Measurements from ENCODE around the gene ZNF598.
"Not testable (repeated sequence)": the region's sequence is repeated elsewhere in the genome, so short reads cannot be mapped to it uniquely, and the experiment has no call there.

ZNF598 gene

GRCh38 chr16:2034696-2035430, 25.2 kb upstream of the ZNF598 start:
- Mint-ChIP-seq H3K4me3 (no peak overlapping the region), H3K9me3 (no peaks in the 10 kb centered on the region), H3K36me3 (ENCODE audit: low read depth) (no peaks in the 10 kb centered on the region)

DNA sequence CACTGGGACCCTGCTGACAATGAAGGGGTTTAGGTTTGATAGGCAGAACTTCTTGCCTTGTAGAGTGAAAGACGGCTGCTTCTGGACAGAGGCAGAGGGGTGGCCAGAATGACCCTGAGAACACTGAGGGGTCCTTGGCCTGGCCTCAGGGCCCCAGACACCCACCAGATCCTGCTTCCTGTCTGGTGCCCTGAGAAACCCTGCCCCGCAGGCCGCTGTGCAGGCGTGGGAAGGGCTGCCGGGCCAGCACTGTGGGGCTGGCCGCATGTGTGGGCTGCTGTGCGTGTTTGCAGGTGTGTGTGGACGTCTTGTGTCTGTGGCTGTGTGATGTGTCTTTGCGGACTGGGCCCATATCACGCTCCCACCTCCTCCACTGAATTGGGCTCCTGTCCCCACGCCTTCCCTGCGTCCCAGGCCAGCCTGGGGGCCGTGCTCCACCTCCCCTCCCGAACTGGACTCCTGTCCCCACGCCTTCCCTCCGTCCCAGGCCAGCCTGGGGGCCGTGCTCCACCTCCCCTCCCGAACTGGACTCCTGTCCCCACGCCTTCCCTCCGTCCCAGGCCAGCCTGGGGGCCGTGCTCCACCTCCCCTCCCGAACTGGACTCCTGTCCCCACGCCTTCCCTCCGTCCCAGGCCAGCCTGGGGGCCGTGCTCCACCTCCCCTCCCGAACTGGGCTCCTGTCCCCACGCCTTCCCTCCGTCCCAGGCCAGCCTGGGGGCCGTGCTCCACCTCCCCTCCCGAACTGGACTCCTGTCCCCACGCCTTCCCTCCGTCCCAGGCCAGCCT, 24.5 kb upstream of the ZNF598 start:
- not testable (repeated sequence) for H3K27me3 Mint-ChIP-seq (ENCODE audit: low read depth, poor library complexity); H3K9me3 Mint-ChIP-seq; H3K27ac Mint-ChIP-seq; H3K36me3 Mint-ChIP-seq (ENCODE audit: low read depth); H3K4me3 Mint-ChIP-seq; DNase-seq
- peaks cover 34% of the 10 kb centered on the region for H3K4me1 Mint-ChIP-seq

More at GRCh38 chr16:2034696-2035430, 25.2 kb upstream of the ZNF598 start:
- DNase-seq, result no peak
- peaks cover 2% of the 10 kb centered on the region for H3K27me3 Mint-ChIP-seq (ENCODE audit: low read depth, poor library complexity)
- H3K27ac Mint-ChIP-seq, result peak overlapping the region; percentile 51
- TF ChIP-seq, protein P1, sequence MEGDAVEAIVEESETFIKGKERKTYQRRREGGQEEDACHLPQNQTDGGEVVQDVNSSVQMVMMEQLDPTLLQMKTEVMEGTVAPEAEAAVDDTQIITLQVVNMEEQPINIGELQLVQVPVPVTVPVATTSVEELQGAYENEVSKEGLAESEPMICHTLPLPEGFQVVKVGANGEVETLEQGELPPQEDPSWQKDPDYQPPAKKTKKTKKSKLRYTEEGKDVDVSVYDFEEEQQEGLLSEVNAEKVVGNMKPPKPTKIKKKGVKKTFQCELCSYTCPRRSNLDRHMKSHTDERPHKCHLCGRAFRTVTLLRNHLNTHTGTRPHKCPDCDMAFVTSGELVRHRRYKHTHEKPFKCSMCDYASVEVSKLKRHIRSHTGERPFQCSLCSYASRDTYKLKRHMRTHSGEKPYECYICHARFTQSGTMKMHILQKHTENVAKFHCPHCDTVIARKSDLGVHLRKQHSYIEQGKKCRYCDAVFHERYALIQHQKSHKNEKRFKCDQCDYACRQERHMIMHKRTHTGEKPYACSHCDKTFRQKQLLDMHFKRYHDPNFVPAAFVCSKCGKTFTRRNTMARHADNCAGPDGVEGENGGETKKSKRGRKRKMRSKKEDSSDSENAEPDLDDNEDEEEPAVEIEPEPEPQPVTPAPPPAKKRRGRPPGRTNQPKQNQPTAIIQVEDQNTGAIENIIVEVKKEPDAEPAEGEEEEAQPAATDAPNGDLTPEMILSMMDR (IDR thresholded peaks at IDR 0.05), result no peak
- H3K4me1 Mint-ChIP-seq, result peaks cover 40% of the 10 kb centered on the region

GRCh38 chr16:2033057-2033908, 23.7 kb upstream of the ZNF598 start:
- peak; percentile 62 for DNase-seq
- Mint-ChIP-seq H3K27me3 (ENCODE audit: low read depth, poor library complexity) (peaks cover 16% of the 10 kb centered on the region), H3K27ac (no peak overlapping the region), H3K9me3 (no peaks in the 10 kb centered on the region), H3K4me3 (no peak overlapping the region), H3K4me1 (peaks cover 32% of the 10 kb centered on the region), H3K36me3 (ENCODE audit: low read depth) (no peaks in the 10 kb centered on the region)
- TF ChIP-seq, protein P1 (IDR thresholded peaks at IDR 0.05), result no peak

- Mint-ChIP-seq H3K4me3 (no peak overlapping the region), H3K4me1 (peaks cover 26% of the 10 kb centered on the region), H3K27ac (no peak overlapping the region), H3K9me3 (no peaks in the 10 kb centered on the region), H3K27me3 (ENCODE audit: low read depth, poor library complexity) (peaks cover 24% of the 10 kb centered on the region), H3K36me3 (ENCODE audit: low read depth) (no peaks in the 10 kb centered on the region)
- DNase-seq, result no peak
- TF ChIP-seq, protein P1 (IDR thresholded peaks at IDR 0.05), result no peak
Observed at GRCh38 chr16:2032285-2033056, 22.9 kb upstream of the ZNF598 start.

- Mint-ChIP-seq H3K36me3 (ENCODE audit: low read depth) (no peaks in the 10 kb centered on the region), H3K27ac (no peak overlapping the region), H3K4me3 (no peak overlapping the region), H3K27me3 (ENCODE audit: low read depth, poor library complexity) (peaks cover 26% of the 10 kb centered on the region), H3K4me1 (peaks cover 25% of the 10 kb centered on the region), H3K9me3 (no peaks in the 10 kb centered on the region)
- TF ChIP-seq, protein P1 (IDR thresholded peaks at IDR 0.05), result no peak
- no peak for DNase-seq
Observed at GRCh38 chr16:2031081-2031577, 21.5 kb upstream of the ZNF598 start.

All from nephron progenitor cell (in vitro differentiated cells).